NCI-H1092 treated with DMSO at 0.1 percent for 48 hours (cell line): ENCODE measurements around the gene MYBPC1.
"Not testable (repeated sequence)": the region's sequence is repeated elsewhere in the genome, so short reads cannot be mapped to it uniquely, and the experiment has no call there.

ENCODE experiments used
- DNase-seq: peaks from one replicate; lab custom pipeline; 2025; lab: John Stamatoyannopoulos, UW

The MYBPC1 gene

DNA sequence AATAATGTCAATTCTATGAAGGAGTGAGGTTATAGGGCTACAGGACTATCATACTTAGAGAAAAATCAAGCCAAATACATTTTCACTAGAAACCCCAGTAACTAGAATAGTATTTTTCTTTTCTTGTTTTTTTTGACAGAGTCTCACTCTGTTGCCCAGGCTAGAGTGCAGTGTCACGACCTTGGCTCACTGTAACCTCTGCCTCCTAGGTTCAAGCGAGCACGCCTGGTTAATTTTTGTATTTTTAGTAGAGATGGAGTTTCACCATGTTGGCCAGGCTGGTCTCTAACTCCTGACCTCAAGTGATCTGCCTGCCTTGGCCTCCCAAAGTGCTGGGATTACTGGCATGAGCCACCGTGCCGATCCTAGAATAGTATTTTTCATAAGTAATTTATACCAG lies 139.7 kb downstream of the MYBPC1 start:
- not testable (repeated sequence) for DNase-seq
